ENCODE measurements around the gene RUBCN.
"Not testable (repeated sequence)": the region's sequence is repeated elsewhere in the genome, so short reads cannot be mapped to it uniquely, and the experiment has no call there.

The RUBCN gene

DNA sequence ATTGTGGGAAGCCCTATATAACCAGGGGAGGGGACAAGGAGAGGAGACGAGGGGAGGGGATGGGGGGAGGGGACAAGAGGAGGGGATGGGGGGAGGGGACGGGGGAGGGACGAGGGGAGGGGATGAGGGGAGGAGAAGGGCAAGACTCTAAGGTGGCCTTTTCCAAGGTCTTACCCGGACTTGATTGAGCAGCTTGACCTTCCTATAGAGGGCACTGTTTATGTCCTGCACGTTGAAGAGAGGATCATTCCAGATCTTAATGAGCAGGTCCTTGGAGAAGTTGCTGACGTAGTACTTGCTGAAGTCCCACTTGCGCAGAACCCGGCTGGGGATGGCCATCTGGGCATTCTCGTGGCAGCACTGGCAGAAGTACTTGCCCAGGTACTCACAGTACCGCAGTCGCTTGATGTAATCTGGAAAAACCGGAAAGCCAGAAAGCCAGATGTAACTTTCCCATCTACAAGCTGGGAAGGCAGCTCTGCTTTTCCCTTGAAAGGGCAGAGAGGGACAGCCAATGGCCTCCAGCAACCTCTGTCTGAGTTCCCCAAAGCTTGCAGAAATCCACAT is 55.7 kb downstream of the RUBCN start:
- no peak for DNase-seq

- no peak for DNase-seq
Measured at GRCh38 chr3:197675951-197676350, 60.8 kb downstream of the RUBCN start.

- no peak for DNase-seq
Measured at GRCh38 chr3:197675563-197675860, 61.2 kb downstream of the RUBCN start.

DNA sequence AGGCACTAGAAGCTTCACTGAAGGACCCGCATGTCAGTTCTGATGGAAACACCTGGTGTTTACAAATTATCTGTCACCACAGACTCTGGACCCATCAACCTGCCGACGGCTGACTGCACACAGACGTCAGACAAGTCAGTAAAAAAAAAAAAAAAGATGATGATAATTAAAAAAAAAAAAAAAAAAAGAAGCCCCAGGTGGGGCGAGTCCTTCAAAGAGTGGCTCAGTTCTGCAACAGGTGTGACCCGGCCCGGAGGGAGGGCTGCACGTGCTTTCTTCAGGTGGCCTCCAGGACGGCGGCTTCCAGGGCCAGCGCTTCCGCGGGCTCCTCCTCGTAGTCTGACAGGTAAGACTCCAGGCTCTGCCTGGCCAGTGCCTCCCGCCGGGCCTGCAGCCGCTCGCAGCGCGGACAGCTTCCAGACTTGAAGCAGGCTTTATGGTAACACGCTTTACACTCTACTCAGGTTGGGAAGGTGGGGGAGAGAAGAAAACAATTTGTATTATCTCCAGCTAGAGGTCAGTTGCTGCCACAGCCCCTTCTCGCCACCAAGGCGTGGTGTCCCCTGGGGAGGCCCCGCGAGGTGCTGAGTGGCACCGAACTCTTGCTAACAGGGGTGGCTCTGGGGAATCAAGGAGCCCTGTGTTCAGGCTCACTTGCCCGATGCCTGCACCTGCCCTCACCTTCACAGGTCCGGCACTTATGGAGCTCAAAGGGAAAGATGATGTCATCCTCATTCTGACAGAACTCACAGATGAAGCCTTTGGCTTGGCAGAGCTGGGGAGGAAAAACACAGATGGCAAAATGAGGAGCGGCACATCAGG is 61.8 kb downstream of the RUBCN start:
- no peak for DNase-seq

- DNase-seq = no peak
Measured at GRCh38 chr3:197673170-197673569, 63.5 kb downstream of the RUBCN start.

- DNase-seq = no peak
Measured at GRCh38 chr3:197670361-197670760, 66.3 kb downstream of the RUBCN start.

DNA sequence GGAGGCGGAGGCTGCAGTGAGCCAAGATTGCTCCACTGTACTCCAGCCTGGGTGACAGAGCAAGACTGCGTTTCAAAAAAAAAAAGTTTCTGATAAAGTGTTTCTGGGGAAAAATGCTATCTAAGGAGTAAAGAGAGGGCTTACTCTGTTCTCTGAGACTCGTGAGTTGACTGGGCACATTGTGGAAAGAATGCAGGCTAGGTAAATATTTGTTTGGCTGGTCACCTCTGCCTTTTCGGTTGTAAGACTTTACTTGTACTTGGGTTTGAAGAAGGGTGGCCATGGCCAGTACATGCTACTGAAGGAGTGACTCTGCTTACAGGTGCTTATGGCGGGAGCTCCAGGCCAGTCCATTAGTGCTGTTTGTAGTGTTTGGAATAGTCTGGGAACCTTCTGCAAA is 68.7 kb downstream of the RUBCN start:
- no peak for DNase-seq

DNA sequence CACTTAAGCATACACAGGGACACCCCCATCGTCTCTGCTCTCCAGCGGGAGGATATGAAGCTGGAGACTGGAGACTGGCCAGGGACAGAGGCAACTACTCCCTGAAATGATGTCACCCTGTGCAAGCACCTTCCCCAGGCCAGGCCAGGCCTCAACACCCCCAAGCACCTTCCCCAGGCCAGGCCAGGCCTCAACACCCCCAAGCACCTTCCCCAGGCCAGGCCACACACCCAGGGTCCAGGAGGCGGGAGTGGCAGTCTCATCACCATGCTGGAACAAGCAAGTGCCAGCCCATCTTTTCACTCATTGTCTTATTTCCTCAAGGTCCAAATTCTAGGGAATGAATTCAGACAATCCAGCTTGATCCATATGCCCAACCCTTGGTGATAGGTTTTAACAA is 69.4 kb downstream of the RUBCN start:
- DNase-seq = not testable (repeated sequence)

DNA sequence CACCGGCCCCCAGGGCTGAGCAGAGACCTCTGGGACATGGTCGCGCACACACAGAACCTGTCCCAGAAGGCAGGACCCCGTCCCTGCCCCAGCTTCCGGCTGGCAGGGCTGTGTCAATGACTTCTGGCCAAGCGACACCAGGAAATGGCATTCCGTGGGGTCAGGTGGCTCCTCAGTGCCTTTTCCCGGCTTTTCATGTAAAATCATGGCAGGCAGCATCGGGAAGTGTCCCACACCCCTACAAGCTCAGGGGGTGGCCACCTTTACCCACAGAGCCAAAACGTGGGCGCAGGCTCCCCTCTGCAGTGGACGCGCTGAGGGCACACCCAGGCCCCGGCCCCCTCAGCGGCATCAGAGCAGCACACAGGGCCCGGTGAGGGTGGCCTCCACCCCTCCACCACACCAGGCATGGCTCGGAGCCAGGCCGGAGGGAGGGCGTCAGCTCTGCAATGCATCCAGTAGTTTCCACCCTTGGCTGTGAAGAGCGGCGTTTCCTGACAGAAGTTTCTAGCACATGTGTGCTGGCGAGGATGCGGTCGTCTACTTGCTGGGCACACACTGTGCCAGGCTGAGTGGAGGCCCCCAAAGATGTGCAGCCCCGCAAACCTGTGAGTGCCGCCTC is 70.4 kb downstream of the RUBCN start:
- not testable (repeated sequence) for DNase-seq

DNA sequence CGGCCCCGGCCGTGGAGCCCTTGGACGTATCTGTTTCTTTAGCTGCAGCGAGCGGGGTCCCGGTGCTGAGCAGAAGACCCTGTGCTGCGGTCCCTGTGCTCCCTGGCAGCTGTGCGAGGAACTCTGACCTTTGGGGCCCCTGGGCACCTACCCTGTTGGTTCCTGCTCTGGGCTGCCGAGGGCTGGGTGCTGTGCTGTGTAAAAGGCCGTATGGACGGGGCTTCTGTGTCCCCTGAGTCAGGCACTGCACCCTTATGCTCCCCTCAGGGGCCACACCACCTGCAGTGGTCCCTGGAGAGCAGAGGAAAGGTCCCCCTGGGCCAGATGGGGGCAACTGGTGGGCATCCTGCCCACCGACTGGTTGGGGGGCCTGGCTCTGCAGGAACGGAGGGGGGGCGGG is 71.2 kb downstream of the RUBCN start:
- not testable (repeated sequence) for DNase-seq

GRCh38 chr3:197665142-197665491 is 71.6 kb downstream of the RUBCN start:
- DNase-seq = not testable (repeated sequence)

DNA sequence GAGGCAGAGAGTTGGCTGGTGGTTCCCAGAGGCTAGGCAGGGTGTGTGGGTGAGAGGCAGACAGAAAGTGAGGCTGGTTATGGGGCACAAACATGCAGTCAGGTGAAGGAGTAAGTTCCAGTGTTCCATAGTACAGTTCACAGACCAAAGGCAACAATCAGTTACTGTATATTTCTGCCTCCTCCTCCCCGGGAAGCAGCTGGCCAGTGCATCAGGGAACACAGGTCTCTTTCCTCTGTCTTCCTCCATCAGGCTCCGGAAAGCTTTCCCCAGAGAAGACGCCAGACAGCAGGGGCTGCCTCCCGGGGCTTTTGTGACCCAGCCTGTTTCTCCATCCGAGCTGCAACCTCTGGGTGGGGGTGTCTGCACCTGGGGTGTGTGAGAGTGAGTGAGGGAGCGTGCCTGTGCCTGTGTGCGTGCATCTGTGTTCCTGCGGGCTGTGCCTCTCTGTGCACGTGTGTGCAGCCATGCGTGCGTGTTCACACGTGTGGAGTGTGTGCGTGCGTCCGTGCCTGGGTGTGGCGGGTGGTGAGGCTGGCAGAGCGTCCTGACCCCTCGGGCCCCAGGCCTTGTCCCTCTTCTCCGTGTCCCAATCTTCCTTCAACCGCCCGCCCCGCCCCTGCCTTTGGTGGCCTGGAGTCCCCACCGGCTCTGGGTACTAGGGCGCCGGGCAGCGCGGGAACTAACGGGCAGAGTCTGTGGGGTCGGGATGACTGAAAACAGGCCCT is 72.1 kb downstream of the RUBCN start:
- DNase-seq = not testable (repeated sequence)

DNA sequence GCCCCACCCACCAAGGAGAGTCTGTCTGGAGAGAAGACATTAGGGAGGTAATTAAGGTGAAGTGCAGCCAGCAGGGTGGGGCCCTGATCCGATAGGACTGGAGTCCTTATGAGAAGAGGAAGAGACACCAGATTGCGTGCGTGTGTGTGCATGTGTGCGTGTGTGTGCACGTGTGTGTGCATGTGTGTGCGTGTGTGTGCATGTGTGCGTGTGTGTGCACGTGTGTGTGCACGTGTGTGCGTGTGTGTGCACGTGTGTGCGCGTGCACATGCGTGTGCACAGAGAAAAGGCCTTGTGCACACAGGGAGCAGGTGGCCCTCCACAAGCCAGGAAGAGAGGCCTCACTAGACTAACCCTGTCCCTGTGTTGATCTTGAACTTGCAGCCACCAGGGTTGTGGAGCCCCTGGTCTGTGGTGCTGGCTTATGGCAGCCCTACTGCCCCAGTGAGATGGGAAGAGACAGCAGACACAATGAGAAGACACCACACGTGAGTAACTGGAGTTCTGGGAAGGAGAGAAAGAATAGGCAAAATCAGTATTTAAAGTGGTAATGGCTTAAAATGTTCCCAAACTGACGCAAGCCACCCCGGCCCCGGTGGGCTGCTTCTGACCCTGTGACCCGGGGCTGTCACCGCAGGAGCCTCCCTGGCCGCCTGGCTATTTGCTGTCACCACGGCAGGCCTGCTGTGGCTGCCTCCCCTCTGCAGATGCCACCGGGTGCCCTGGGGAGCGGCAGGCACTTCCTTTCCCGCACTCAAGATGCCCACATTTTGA is 73.2 kb downstream of the RUBCN start:
- not testable (repeated sequence) for DNase-seq

- not testable (repeated sequence) for DNase-seq
Measured at GRCh38 chr3:197662352-197662751, 74.4 kb downstream of the RUBCN start.

DNA sequence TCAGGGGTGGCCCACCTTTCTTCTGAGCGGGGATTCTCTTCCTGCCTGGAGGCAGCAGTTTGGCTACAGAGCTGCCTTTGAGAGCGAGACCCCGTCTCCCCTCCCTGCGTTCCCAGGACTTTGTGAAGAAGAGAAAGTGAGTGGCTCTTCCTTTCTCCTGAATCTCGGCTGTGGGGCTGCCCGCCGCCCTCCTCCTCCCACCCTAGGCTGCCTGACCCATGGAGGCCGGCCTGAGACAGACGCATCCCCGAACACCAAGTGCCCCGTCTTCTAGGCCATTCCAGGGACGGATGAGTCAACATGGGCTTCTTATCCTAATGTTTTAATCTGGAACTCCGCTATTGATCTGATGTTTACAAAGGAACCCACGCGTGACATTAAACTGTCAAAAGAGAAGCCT is 74.8 kb downstream of the RUBCN start:
- not testable (repeated sequence) for DNase-seq

DNA sequence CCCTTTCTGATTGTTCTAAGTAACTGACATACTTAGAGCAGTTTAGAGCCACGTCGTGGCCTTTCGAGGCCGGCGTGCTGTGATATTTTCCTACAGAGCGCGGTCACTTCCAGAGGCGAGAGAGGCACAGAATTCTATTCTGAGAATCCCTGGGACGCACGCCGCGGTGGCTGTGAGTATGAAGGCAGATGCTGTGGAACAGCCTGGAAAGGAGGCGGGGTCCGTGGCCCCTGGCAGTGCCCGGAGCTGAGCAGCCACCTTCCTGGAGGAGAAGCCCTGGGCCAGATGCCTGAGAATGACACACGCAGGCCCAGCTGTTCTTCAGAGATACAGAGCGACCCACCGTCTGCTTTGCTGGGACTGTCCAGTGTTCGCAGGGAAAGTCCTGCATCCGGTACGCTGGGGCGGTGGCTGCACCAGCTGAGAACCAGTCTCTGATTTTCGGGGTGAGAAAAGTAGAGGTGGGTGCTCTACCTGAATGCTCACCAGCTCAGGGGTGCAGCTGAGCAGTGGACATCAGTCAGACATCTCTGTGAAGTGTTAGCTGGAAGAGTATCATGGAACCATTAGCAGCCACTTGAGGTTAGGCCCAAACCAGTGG is 75.4 kb downstream of the RUBCN start:
- DNase-seq = not testable (repeated sequence)

DNA sequence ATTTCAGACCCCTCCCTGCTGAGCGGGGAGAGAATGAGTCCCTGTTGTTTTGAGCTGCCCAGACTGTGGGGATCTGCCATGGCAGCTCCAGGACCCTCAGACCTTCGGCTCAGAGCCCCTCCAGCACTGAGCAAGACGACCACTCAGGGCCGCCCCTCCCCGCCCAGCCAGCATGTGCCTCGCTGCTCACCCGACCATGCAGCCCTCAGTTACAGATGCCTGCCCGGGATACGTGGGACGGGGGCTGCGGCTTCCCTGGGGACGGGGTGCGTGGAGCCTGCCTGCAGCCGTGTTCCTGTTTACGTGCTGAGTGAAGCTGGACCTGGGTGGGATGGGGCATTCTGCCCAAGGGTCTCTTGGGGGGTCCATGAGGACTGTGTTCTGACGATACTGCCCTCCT is 77.0 kb downstream of the RUBCN start:
- not testable (repeated sequence) for DNase-seq

DNA sequence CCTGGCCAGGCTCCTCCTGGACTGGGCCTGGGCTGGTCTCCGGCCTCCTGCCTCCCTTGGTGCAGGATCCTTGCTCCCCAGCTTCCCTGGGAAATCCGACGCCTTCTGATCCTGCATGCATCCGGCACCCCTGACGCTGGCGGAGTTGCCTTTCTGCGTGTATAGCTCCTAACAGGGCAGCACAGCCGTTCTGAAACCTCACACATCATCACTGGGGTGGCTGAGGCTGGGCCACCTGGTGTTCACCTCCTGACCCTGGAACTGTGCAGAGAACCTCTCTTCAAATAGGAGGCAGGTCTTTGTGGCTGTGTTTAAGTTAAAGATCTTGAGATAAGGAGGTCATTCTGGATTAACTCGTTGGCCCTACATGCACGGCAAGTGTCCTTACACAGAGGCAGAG is 77.6 kb downstream of the RUBCN start:
- not testable (repeated sequence) for DNase-seq

DNA sequence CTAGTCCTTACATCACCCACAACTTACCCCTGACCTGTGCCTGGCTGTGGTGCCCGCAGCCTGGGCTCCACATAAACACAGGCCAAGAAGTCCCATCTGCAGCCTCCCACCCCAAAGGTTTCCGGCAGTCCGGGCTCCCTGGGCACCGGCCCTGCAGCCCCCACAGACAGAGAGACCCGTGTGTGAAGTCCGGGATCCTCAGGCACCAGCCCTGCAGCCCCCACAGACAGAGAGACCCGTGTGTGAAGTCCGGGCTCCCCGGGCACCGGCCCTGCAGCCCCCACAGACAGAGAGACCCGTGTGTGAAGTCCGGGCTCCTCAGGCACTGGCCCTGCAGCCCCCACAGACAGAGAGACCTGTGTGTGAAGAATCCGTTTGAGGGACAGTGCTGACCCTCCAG is 78.0 kb downstream of the RUBCN start:
- DNase-seq = not testable (repeated sequence)

GRCh38 chr3:197657541-197658292 is 79.0 kb downstream of the RUBCN start:
- DNase-seq = not testable (repeated sequence)

DNA sequence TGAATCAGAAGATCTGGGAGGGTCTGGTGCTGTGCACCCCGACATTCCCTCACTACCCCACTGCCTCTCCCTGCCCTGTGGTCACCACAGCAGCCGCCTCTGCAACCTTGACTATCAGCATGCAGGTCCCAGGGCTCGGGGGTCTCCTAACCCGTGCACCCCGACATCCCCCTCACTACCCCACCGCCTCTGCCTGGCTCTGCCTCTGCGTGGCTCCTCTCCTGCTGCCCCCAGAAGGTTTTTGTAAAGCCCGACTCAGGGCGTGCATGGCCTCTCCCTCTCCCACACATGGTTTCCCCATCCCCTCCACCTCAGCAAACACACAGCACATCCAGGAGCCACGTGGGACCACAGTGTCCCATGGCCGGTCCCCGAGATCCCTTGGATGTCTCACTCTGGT is 79.7 kb downstream of the RUBCN start:
- not testable (repeated sequence) for DNase-seq

- not testable (repeated sequence) for DNase-seq
Measured at GRCh38 chr3:197656129-197656528, 80.6 kb downstream of the RUBCN start.

Data from GOT3 (cell line).